Stimulated activated naive B cell treated with anti-CD40 and anti-IgM and Interleukin-4, amounts not matched to agents 10 μg/mL and 1 μg/mL and 100 μg/mL, for 72 hours (primary cell): Measurements from ENCODE around the gene ARHGAP10.

Source experiments
- ATAC-seq, 2 donors: fragments of 150-1000 bp; cut with Tn5 transposase; replicated peaks; 2 replicates each; pipeline ENCODE4 v1.10.0; 2021; ENCODE audit warnings: moderate library complexity in 1 of 2
- DNase-seq: peaks from one replicate; pipeline ENCODE4 v3.0.0; 2021
- H3K27ac Mint-ChIP-seq: one replicate; pipeline ENCODE4 v1.8.0; 2022; ENCODE audit warnings: mild to moderate bottlenecking, mixed read lengths
- H3K27me3 Mint-ChIP-seq, 2 donors: one replicate each; pipeline ENCODE4 v1.8.0; 2022; ENCODE audit warnings: mixed read lengths in 2 of 2
- H3K36me3 Mint-ChIP-seq, 2 donors: one replicate each; pipeline ENCODE4 v1.8.0; 2022; ENCODE audit warnings: mixed read lengths in 2 of 2, mild to moderate bottlenecking in 1 of 2
- H3K4me1 Mint-ChIP-seq, 2 donors: one replicate each; pipeline ENCODE4 v1.8.0; 2022; ENCODE audit warnings: mixed read lengths in 2 of 2, mild to moderate bottlenecking in 1 of 2
- H3K4me3 Mint-ChIP-seq, 2 donors: one replicate each; pipeline ENCODE4 v1.8.0; 2022; ENCODE audit warnings: mild to moderate bottlenecking in 2 of 2, mixed read lengths in 2 of 2, moderate library complexity in 1 of 2
- H3K9me3 Mint-ChIP-seq, 2 donors: one replicate each; pipeline ENCODE4 v1.8.0; 2022; ENCODE audit warnings: mixed read lengths in 2 of 2, mild to moderate bottlenecking in 1 of 2

The ARHGAP10 gene

DNA sequence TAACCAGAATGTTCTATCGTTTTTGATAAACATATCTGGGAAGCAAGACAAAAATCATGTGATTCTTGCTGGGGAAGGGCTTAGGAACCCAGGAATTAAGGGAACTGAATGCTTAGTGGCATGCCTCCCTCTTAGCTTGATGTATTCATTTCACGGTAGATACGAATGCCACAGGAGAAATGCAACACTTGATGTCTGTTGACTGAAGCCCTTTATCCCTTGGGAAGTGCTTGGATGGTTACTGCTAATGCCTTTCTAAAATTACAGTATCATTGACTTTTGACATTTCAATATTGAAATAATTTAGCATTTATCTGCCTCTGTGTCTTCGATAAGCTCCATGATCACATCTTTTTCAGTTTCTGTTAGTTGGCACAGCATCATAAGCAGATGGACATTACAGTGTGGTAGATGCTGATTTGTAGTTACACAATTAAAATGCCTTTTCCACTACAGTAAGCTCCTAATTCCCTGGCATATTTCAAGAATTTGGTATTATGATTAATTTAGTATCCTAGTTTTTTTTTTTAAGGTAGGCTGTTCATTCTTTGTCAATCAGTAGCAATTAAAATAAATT is 226.7 kb downstream of the ARHGAP10 start:
- peaks cover 0 to 4% of the 10 kb centered on the region in 2 donors for H3K9me3 Mint-ChIP-seq
- H3K27ac Mint-ChIP-seq = no peak overlapping the region
- ATAC-seq (no peak), DNase-seq (no peak)
- H3K4me1 Mint-ChIP-seq = no peaks in the 10 kb centered on the region
- H3K27me3 Mint-ChIP-seq = no peaks in the 10 kb centered on the region
- no peak overlapping the region for H3K4me3 Mint-ChIP-seq
- H3K36me3 Mint-ChIP-seq = no peaks in the 10 kb centered on the region

DNA sequence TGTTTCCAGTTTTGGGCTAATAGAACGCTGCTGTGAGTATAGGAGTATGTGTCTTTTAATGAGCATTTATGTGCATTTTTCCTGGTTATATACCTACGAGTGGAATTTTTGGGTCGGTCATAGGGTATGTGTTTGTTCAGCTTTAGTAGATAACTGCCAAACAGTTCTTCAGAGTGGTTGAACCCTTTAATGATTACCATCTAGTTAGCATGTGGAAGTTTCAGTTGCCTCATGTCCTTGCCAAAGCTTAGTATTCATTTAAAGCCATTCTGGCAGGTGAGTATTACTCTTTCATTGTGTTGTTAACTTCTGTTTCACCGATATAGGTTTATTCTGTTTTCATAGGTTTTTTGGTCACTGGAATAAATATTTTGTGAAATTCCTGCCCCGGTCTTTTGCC is 229.1 kb downstream of the ARHGAP10 start:
- H3K4me1 Mint-ChIP-seq = no peaks in the 10 kb centered on the region
- DNase-seq (no peak), ATAC-seq (no peak)
- H3K27ac Mint-ChIP-seq = no peak overlapping the region
- peaks cover 0 to 5% of the 10 kb centered on the region in 2 donors for H3K27me3 Mint-ChIP-seq
- H3K4me3 Mint-ChIP-seq = no peak overlapping the region
- H3K36me3 Mint-ChIP-seq = no peaks in the 10 kb centered on the region
- H3K9me3 Mint-ChIP-seq = no peaks in the 10 kb centered on the region

GRCh38 chr4:147963839-147964238 is 232.0 kb downstream of the ARHGAP10 start:
- Mint-ChIP-seq H3K9me3 (no peaks in the 10 kb centered on the region), H3K27me3 (peaks cover 0 to 5% of the 10 kb centered on the region in 2 donors), H3K4me3 (no peak overlapping the region), H3K36me3 (no peaks in the 10 kb centered on the region), H3K4me1 (no peaks in the 10 kb centered on the region), H3K27ac (no peak overlapping the region)
- ATAC-seq (no peak), DNase-seq (no peak)

DNA sequence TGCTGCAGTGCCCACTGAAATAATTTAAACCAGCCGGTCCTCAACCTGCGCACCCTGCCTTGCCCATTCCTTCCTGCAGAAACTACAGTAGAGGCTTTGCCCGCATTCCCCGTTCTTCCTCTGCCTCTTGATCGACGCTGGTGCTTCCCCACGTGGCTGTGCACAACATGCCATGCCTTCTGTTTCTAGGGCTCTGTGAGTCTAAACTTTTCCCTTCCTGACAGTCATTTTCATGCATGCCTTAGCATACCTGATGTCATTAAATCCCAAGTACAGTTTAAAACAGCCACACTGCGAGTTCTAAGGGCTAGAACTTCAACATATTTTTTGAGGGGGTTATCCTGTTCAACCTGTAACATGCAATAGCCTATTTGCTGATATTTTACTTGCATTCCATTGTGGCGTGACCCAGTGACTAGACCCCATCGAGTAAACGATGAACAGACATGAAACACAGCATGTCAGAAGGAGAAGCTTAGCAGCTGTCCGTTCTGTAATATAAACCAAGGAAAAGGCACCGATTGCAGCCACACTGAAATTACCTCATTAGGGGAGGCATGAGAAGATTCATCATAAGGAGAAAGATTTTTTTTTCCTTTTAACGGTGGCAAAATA is 232.5 kb downstream of the ARHGAP10 start:
- Mint-ChIP-seq H3K27me3 (peaks cover 0 to 5% of the 10 kb centered on the region in 2 donors), H3K4me3 (no peak overlapping the region), H3K27ac (no peak overlapping the region), H3K9me3 (no peaks in the 10 kb centered on the region), H3K36me3 (no peaks in the 10 kb centered on the region), H3K4me1 (no peaks in the 10 kb centered on the region)
- DNase-seq = no peak
- no peak for ATAC-seq

- no peak overlapping the region for H3K27ac Mint-ChIP-seq
Observed at GRCh38 chr4:147965056-147965455, 233.2 kb downstream of the ARHGAP10 start.

GRCh38 chr4:147965873-147966272 is 234.0 kb downstream of the ARHGAP10 start:
- Mint-ChIP-seq H3K27ac (no peak overlapping the region), H3K27me3 (peaks cover 0 to 5% of the 10 kb centered on the region in 2 donors), H3K4me3 (no peak overlapping the region), H3K9me3 (no peaks in the 10 kb centered on the region), H3K4me1 (peaks cover 0 to 8% of the 10 kb centered on the region in 2 donors), H3K36me3 (no peaks in the 10 kb centered on the region)
- DNase-seq = no peak
- no peak for ATAC-seq

More at GRCh38 chr4:147965056-147965455, 233.2 kb downstream of the ARHGAP10 start:
- Mint-ChIP-seq H3K4me1 (peaks cover 0 to 6% of the 10 kb centered on the region in 2 donors), H3K27me3 (peaks cover 0 to 5% of the 10 kb centered on the region in 2 donors), H3K9me3 (no peaks in the 10 kb centered on the region), H3K36me3 (no peaks in the 10 kb centered on the region), H3K4me3 (no peak overlapping the region)
- DNase-seq (no peak), ATAC-seq (no peak)

DNA sequence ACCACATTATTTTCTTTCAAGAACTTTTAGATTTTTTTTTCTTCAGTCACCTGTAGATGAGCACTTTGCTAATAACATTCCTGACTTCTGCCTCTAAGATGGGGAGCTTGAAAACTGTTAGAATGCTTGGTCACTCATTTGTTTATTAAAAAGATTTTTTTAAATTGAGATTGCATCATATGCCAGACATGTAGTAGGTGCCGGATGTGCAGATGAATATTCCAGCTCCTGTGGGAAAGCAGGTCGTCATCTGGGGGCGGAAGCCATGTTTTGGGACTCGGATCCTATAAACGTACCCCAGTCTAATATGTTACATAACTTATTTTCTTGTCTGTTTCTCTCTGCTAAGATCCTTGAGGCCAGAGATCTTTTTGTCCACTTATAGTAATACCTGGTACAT is 236.8 kb downstream of the ARHGAP10 start:
- DNase-seq = no peak
- no peak for ATAC-seq
- Mint-ChIP-seq H3K9me3 (no peaks in the 10 kb centered on the region), H3K36me3 (no peaks in the 10 kb centered on the region), H3K4me1 (peaks cover 0 to 8% of the 10 kb centered on the region in 2 donors), H3K4me3 (no peak overlapping the region), H3K27ac (no peak overlapping the region), H3K27me3 (peaks cover 0 to 5% of the 10 kb centered on the region in 2 donors)

GRCh38 chr4:147969573-147970385 is 237.9 kb downstream of the ARHGAP10 start:
- Mint-ChIP-seq H3K4me1 (peaks cover 0 to 8% of the 10 kb centered on the region in 2 donors), H3K4me3 (no peak overlapping the region), H3K9me3 (peaks cover 0 to 2% of the 10 kb centered on the region in 2 donors), H3K27ac (no peak overlapping the region), H3K36me3 (no peaks in the 10 kb centered on the region), H3K27me3 (no peaks in the 10 kb centered on the region)
- DNase-seq (no peak), ATAC-seq (no peak)

DNA sequence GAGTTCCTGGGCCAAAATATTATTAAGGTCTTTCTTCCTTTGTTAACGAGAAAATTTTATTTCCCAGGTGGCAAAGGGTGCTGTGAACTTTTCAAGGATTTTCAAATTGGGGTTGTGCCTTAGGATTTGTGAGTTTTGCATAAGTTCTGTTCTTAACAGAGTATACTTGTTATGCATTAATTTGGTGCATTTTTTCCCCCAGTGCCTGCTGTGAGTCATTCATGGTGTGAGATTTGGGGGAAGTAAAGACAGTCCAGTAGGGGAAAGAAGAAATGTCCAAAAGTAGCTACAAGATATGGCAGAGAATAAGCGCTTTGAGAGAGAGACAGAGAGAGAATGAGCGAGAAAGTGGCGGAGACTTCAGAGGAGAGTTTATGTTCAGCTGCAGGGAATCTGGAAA is 239.2 kb downstream of the ARHGAP10 start:
- H3K27me3 Mint-ChIP-seq = no peaks in the 10 kb centered on the region
- no peak for DNase-seq
- H3K9me3 Mint-ChIP-seq = peaks cover 0 to 2% of the 10 kb centered on the region in 2 donors
- H3K4me1 Mint-ChIP-seq = peaks cover 0 to 8% of the 10 kb centered on the region in 2 donors
- H3K36me3 Mint-ChIP-seq = no peaks in the 10 kb centered on the region
- no peak for ATAC-seq
- H3K4me3 Mint-ChIP-seq = no peak overlapping the region
- H3K27ac Mint-ChIP-seq = no peak overlapping the region

GRCh38 chr4:147975325-147975724 is 243.4 kb downstream of the ARHGAP10 start:
- H3K4me3 Mint-ChIP-seq = no peak overlapping the region
- H3K4me1 Mint-ChIP-seq = no peaks in the 10 kb centered on the region
- no peak for DNase-seq
- no peaks in the 10 kb centered on the region for H3K27me3 Mint-ChIP-seq
- ATAC-seq = no peak
- H3K36me3 Mint-ChIP-seq = no peaks in the 10 kb centered on the region
- peaks cover 0 to 5% of the 10 kb centered on the region in 2 donors for H3K9me3 Mint-ChIP-seq
- no peak overlapping the region for H3K27ac Mint-ChIP-seq

- no peaks in the 10 kb centered on the region for H3K36me3 Mint-ChIP-seq
- no peaks in the 10 kb centered on the region for H3K4me1 Mint-ChIP-seq
- no peak overlapping the region for H3K27ac Mint-ChIP-seq
- H3K9me3 Mint-ChIP-seq = peaks cover 0 to 5% of the 10 kb centered on the region in 2 donors
- H3K4me3 Mint-ChIP-seq = no peak overlapping the region
- no peak for DNase-seq
- ATAC-seq = no peak
- H3K27me3 Mint-ChIP-seq = peaks cover 0 to 3% of the 10 kb centered on the region in 2 donors
Observed at GRCh38 chr4:147975933-147976928, 244.3 kb downstream of the ARHGAP10 start.

- no peak overlapping the region for H3K4me3 Mint-ChIP-seq
- no peak for DNase-seq
Observed at GRCh38 chr4:147980586-147980985, 248.7 kb downstream of the ARHGAP10 start.

GRCh38 chr4:147981305-147981704 is 249.4 kb downstream of the ARHGAP10 start:
- no peak for ATAC-seq

More at GRCh38 chr4:147980586-147980985, 248.7 kb downstream of the ARHGAP10 start:
- H3K27ac Mint-ChIP-seq = no peak overlapping the region
- peaks cover 0 to 9% of the 10 kb centered on the region in 2 donors for H3K27me3 Mint-ChIP-seq
- no peaks in the 10 kb centered on the region for H3K36me3 Mint-ChIP-seq
- no peak for ATAC-seq
- peaks cover 0 to 4% of the 10 kb centered on the region in 2 donors for H3K9me3 Mint-ChIP-seq
- no peaks in the 10 kb centered on the region for H3K4me1 Mint-ChIP-seq

More at GRCh38 chr4:147981305-147981704, 249.4 kb downstream of the ARHGAP10 start:
- DNase-seq = no peak
- no peaks in the 10 kb centered on the region for H3K4me1 Mint-ChIP-seq
- peaks cover 0 to 9% of the 10 kb centered on the region in 2 donors for H3K27me3 Mint-ChIP-seq
- H3K27ac Mint-ChIP-seq = no peak overlapping the region
- peaks cover 0 to 4% of the 10 kb centered on the region in 2 donors for H3K9me3 Mint-ChIP-seq
- no peaks in the 10 kb centered on the region for H3K36me3 Mint-ChIP-seq
- H3K4me3 Mint-ChIP-seq = no peak overlapping the region
